ENCODE results near the gene TOX4.

The TOX4 gene

DNA sequence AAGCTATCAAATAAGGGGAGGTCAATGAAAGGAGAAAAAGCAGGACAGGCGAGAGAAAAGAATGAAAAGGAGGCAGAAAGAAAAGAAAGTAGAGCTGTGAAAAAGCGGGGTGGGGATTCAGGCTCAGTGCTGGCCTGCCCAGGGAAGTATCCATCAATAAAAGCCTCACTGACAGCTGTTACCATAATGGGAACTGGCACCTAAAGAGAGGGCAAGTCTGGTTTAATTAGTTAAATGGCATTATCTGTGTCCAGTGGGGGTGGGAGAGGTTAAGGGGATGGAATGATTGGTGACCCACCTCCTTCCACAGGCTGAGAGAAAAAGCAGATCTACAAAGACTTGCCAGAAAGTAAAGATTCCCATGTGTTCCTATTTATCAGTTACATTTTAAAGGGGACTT, 41.7 kb downstream of the TOX4 start:
- H3K4me3 ChIP-seq (ENCODE audit: low read depth, low read length), result no peak overlapping the region
- in situ Hi-C loops (cut with HindIII; ENCODE audit: low sequenced_read_pairs), result no loop called here
- TF ChIP-seq, protein P1, sequence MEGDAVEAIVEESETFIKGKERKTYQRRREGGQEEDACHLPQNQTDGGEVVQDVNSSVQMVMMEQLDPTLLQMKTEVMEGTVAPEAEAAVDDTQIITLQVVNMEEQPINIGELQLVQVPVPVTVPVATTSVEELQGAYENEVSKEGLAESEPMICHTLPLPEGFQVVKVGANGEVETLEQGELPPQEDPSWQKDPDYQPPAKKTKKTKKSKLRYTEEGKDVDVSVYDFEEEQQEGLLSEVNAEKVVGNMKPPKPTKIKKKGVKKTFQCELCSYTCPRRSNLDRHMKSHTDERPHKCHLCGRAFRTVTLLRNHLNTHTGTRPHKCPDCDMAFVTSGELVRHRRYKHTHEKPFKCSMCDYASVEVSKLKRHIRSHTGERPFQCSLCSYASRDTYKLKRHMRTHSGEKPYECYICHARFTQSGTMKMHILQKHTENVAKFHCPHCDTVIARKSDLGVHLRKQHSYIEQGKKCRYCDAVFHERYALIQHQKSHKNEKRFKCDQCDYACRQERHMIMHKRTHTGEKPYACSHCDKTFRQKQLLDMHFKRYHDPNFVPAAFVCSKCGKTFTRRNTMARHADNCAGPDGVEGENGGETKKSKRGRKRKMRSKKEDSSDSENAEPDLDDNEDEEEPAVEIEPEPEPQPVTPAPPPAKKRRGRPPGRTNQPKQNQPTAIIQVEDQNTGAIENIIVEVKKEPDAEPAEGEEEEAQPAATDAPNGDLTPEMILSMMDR (IDR thresholded peaks at IDR 0.05; ENCODE audit: low read depth, low read length), result no peak
- no peak for DNase-seq (ENCODE audit: low read depth, low spot score)

- TF ChIP-seq, protein P1 (IDR thresholded peaks at IDR 0.05; ENCODE audit: low read depth, low read length), result no peak
- DNase-seq (ENCODE audit: low read depth, low spot score), result no peak
- in situ Hi-C loops (cut with HindIII; ENCODE audit: low sequenced_read_pairs), result no loop called here
- H3K4me3 ChIP-seq (ENCODE audit: low read depth, low read length), result no peak overlapping the region
Observed at GRCh38 chr14:21520767-21521166, 43.8 kb downstream of the TOX4 start.

DNA sequence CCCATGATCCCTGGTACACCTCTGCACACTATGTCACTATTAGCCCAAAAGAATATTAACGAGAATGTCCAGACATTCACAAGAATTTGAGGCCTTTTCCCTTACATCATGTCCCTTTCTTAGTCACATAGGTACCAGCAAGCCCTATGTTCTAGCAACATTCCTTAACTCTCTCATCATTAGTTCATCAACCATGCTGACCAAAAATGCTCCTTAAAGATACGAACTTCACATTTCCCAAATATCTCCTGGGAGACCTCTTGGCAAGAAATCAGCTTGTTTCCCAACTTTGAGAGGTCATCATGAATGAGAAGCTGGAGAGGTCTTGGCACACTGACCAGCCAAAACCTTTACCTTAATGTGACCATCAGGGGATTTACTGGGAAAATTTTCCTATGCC, 44.5 kb downstream of the TOX4 start:
- in situ Hi-C loops (cut with HindIII; ENCODE audit: low sequenced_read_pairs), result no loop called here

GRCh38 chr14:21523203-21523602, 46.2 kb downstream of the TOX4 start:
- in situ Hi-C loops (cut with HindIII; ENCODE audit: low sequenced_read_pairs), result no loop called here

More for the DNA sequence above, 44.5 kb downstream of the TOX4 start:
- DNase-seq (ENCODE audit: low read depth, low spot score), result no peak
- TF ChIP-seq, protein P1 (IDR thresholded peaks at IDR 0.05; ENCODE audit: low read depth, low read length), result no peak
- H3K4me3 ChIP-seq (ENCODE audit: low read depth, low read length), result no peak overlapping the region

GRCh38 chr14:21524575-21525490, 47.8 kb downstream of the TOX4 start:
- TF ChIP-seq, protein P1 (IDR thresholded peaks at IDR 0.05; ENCODE audit: low read depth, low read length), result no peak
- in situ Hi-C loops (cut with HindIII; ENCODE audit: low sequenced_read_pairs), result no loop called here
- peak overlapping the region; percentile 78 for H3K4me3 ChIP-seq (ENCODE audit: low read depth, low read length)
- DNase-seq (ENCODE audit: low read depth, low spot score), result no peak

More at GRCh38 chr14:21523203-21523602, 46.2 kb downstream of the TOX4 start:
- TF ChIP-seq, protein P1 (IDR thresholded peaks at IDR 0.05; ENCODE audit: low read depth, low read length), result no peak
- no peak overlapping the region for H3K4me3 ChIP-seq (ENCODE audit: low read depth, low read length)
- no peak for DNase-seq (ENCODE audit: low read depth, low spot score)

GRCh38 chr14:21525571-21525961, 48.6 kb downstream of the TOX4 start:
- TF ChIP-seq, protein P1 (IDR thresholded peaks at IDR 0.05; ENCODE audit: low read depth, low read length), result no peak
- H3K4me3 ChIP-seq (ENCODE audit: low read depth, low read length), result peak overlapping the region; percentile 78
- in situ Hi-C loops (cut with HindIII; ENCODE audit: low sequenced_read_pairs), result no loop called here
- no peak for DNase-seq (ENCODE audit: low read depth, low spot score)

All from astrocyte of the spinal cord (primary cell).